Neural cell (in vitro differentiated cells): ENCODE measurements around the gene CCSAP. TPM values are rescaled to one million over a fixed set of nuclear protein-coding genes. Genes with fewer than 3 reads are reported as not detected.

ENCODE experiments used
- H2AFZ ChIP-seq: fragments of 200-600, 300-800 bp; sonication (generic), shearing (Covaris generic); 2 replicates; pipeline ENCODE4 v1.6.0; 2014; ENCODE audit warnings: low read depth, mild to moderate bottlenecking, antibody characterized with exemption, low read length, moderate library complexity
- H3F3A ChIP-seq: fragments of 200-600 bp; shearing (Covaris generic); 2 replicates; pipeline ENCODE4 v1.6.1; 2016; ENCODE audit warnings: mild to moderate bottlenecking, moderate library complexity, mixed read lengths, antibody characterized with exemption, low read length; ENCODE audit not compliant: insufficient read depth, poor library complexity, severe bottlenecking
- H3K27ac ChIP-seq: fragments of 200-600, 300-800 bp; sonication (generic), shearing (Covaris generic); 2 replicates; pipeline ENCODE4 v1.5.1; 2014; ENCODE audit warnings: mild to moderate bottlenecking, low read length, moderate library complexity
- H3K27me3 ChIP-seq: fragments of 300-800, 200-600 bp; sonication (generic), shearing (Covaris generic); 2 replicates; pipeline ENCODE4 v1.6.0; 2014; ENCODE audit warnings: mild to moderate bottlenecking, low read depth, low read length, moderate library complexity; ENCODE audit not compliant: insufficient read depth
- H3K36me3 ChIP-seq: fragments of 300-800, 200-600 bp; sonication (generic), shearing (Covaris generic); 2 replicates; pipeline ENCODE4 v1.5.1; 2014; ENCODE audit warnings: mild to moderate bottlenecking, antibody characterized with exemption, low read length, moderate library complexity; ENCODE audit not compliant: insufficient read depth
- H3K4me2 ChIP-seq: fragments of 300-800, 200-600 bp; sonication (generic), shearing (Covaris generic); 2 replicates; pipeline ENCODE4 v1.6.0; 2014; ENCODE audit warnings: mild to moderate bottlenecking, low read length
- H3K4me3 ChIP-seq: fragments of 300-800, 200-600 bp; sonication (generic), shearing (Covaris generic); 2 replicates; pipeline ENCODE4 v1.5.1; 2014; ENCODE audit warnings: mild to moderate bottlenecking, low read length, moderate library complexity
- H3K79me2 ChIP-seq: fragments of 200-600 bp; shearing (Covaris generic); replicated peaks from 2 replicates; pipeline ENCODE4 v1.6.0; 2014; ENCODE audit warnings: mild to moderate bottlenecking, low read length, moderate library complexity; ENCODE audit not compliant: insufficient read depth
- H3K9ac ChIP-seq: fragments of 300-800, 200-600 bp; sonication (generic), shearing (Covaris generic); 2 replicates; pipeline ENCODE4 v1.6.1; 2016; ENCODE audit warnings: mild to moderate bottlenecking, low read length, mixed read lengths
- H3K9me2 ChIP-seq: fragments of 200-600 bp; shearing (Covaris generic); 2 replicates; pipeline ENCODE4 v1.6.1; 2016; ENCODE audit warnings: mild to moderate bottlenecking, low read length, mixed read lengths; ENCODE audit not compliant: insufficient read depth
- H3K9me3 ChIP-seq: fragments of 200-600, 300-800 bp; sonication (generic), shearing (Covaris generic); 2 replicates; pipeline ENCODE4 v1.6.1; 2016; ENCODE audit warnings: mild to moderate bottlenecking, mixed run types, low read length, moderate library complexity, mixed read lengths
- H4K20me1 ChIP-seq: fragments of 200-600 bp; shearing (Covaris generic); 2 replicates; pipeline ENCODE4 v1.6.1; 2016; ENCODE audit warnings: mild to moderate bottlenecking, mixed run types; ENCODE audit not compliant: insufficient read depth
- CTCF ChIP-seq: fragments of 450-650 bp; IDR thresholded peaks from 2 replicates; pipeline ENCODE4 v1.5.1; 2014; ENCODE audit warnings: antibody characterized with exemption, mild to moderate bottlenecking, moderate library complexity; ENCODE audit not compliant: poor library complexity, severe bottlenecking
- EP300 ChIP-seq: fragments of 450-650 bp; conservative IDR thresholded peaks from 2 replicates; pipeline ENCODE4 v1.6.1; 2014; ENCODE audit warnings: antibody characterized with exemption, mild to moderate bottlenecking, moderate library complexity; ENCODE audit not compliant: poor library complexity, severe bottlenecking
- EZH2 ChIP-seq: fragments of 200-600, 300-800 bp; shearing (Covaris generic), sonication (generic); IDR thresholded peaks from 2 replicates; pipeline ENCODE4 v1.6.1; 2014; ENCODE audit warnings: antibody characterized with exemption, low read length, borderline replicate concordance, mild to moderate bottlenecking; ENCODE audit not compliant: insufficient read depth, poor library complexity, severe bottlenecking
- MXI1 ChIP-seq: fragments of 450-650 bp; conservative IDR thresholded peaks from 2 replicates; pipeline ENCODE4 v1.6.1; 2014; ENCODE audit warnings: antibody characterized with exemption, mild to moderate bottlenecking; ENCODE audit not compliant: poor library complexity, severe bottlenecking
- POLR2AphosphoS5 ChIP-seq: IDR thresholded peaks from 2 replicates; pipeline ENCODE4 v1.6.1; 2012
- RAD21 ChIP-seq: fragments of 450-650 bp; conservative IDR thresholded peaks from 2 replicates; pipeline ENCODE4 v1.6.1; 2014; ENCODE audit warnings: antibody characterized with exemption, mild to moderate bottlenecking, moderate library complexity
- REST ChIP-seq: IDR thresholded peaks from 2 replicates; pipeline ENCODE4 v1.6.1; 2012; ENCODE audit warnings: borderline replicate concordance
- SMC3 ChIP-seq: fragments of 450-650 bp; conservative IDR thresholded peaks from 2 replicates; pipeline ENCODE4 v1.6.1; 2014; ENCODE audit warnings: antibody characterized with exemption, mild to moderate bottlenecking, moderate library complexity; ENCODE audit not compliant: poor library complexity
- TAF1 ChIP-seq: IDR thresholded peaks from 2 replicates; pipeline ENCODE4 v1.6.1; 2012; ENCODE audit warnings: low read depth
- polyA plus RNA-seq: library from polyadenylated mRNA; depleted of rRNA; stranded (reverse); fragments of >200 nt; gene quantifications from 2 replicates; pipeline ENCODE4 v1.2.3, GENCODE V29; 2014

The CCSAP gene
- polyA plus RNA-seq, 1 donor from 2014 or later = 66.7 TPM

- Histone ChIP-seq H3K4me2 (no peak overlapping the region), H3K9me3 (no peaks in the 10 kb centered on the region), H3K79me2 (no peaks in the 10 kb centered on the region), H3K4me3 (no peak overlapping the region), H3K9me2 (no peaks in the 10 kb centered on the region), H3F3A (peaks cover 4% of the 10 kb centered on the region), H3K9ac (no peak overlapping the region), H3K36me3 (no peaks in the 10 kb centered on the region), H3K27me3 (no peaks in the 10 kb centered on the region), H3K27ac (no peak overlapping the region), H4K20me1 (no peaks in the 10 kb centered on the region), H2AFZ (no peak overlapping the region)
- TF ChIP-seq MXI1 (no peak), REST (no peak), SMC3 (no peak), EP300 (no peak), TAF1 (no peak), POLR2AphosphoS5 (no peak), RAD21 (no peak), CTCF (no peak), EZH2 (no peak)
These were observed 31.6 kb upstream of the CCSAP start for GRCh38 chr1:229374485-229374884.

- TF ChIP-seq EZH2 (no peak), POLR2AphosphoS5 (no peak), REST (no peak), MXI1 (no peak), SMC3 (no peak), TAF1 (no peak), CTCF (no peak), EP300 (no peak), RAD21 (no peak)
- H3K27me3 ChIP-seq = no peaks in the 10 kb centered on the region
- peaks cover under 1% of the 10 kb centered on the region for H3F3A ChIP-seq
- H3K36me3 ChIP-seq = no peaks in the 10 kb centered on the region
- no peaks in the 10 kb centered on the region for H3K79me2 ChIP-seq
- H3K9ac ChIP-seq = no peak overlapping the region
- H3K4me2 ChIP-seq = no peak overlapping the region
- H2AFZ ChIP-seq = no peak overlapping the region
- no peak overlapping the region for H3K27ac ChIP-seq
- H3K9me3 ChIP-seq = no peaks in the 10 kb centered on the region
- H3K9me2 ChIP-seq = no peaks in the 10 kb centered on the region
- H4K20me1 ChIP-seq = no peaks in the 10 kb centered on the region
- no peak overlapping the region for H3K4me3 ChIP-seq
These were observed 30.5 kb upstream of the CCSAP start for GRCh38 chr1:229373395-229373794.
